Endothelial cell of hepatic sinusoid (primary cell): ENCODE data around the gene WDR88.
"Not testable (repeated sequence)": the region's sequence is repeated elsewhere in the genome, so short reads cannot be mapped to it uniquely, and the experiment has no call there.

Source experiments
- in situ Hi-C: cut with HindIII; loops from 2 replicates; pipeline ENCODE4 v1.10.0; 2017; ENCODE audit warnings: low sequenced_read_pairs

WDR88 gene

DNA sequence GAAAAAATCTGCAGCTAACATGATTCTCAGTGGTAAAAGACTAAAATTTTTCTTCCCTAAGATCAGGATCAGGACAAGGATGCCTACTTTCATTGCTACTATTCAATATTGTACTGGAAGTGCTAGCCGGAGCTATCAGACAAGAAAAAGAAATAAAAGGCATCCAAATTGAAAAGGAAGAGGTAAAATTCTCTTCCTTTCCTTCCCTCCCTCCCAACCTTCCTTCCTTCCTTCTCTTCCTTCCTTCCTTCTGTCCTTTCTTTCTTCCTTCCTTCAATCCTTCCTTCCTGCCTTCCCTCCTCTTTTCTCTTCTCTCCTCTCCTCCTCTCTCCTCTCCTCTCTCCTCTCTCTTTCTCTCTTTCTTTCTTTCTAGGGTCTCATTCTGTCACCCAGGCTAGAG is 35.5 kb downstream of the WDR88 start:
- in situ Hi-C loops, result loop anchor here (10.0 kb wide), 1 partner anchor 557 kb away; no protein-coding TSS in a partner anchor

DNA sequence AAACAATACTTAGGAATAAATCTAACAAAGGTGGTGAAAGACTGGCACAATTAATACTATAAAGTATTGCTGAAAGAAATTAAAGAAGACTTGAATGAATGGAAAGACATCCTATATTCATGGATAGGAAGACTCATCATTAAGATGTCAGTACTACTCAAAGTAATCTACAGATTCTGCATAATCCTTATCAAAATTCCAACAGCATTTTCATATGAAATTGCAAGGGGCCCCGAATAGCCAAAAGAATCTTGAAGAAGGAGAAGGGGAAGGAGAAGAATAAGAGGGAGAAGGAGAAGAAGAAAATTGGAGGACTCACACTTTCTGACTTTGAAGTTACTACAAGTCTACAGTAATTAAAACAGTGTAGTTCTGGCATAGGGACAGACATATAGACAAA is 36.6 kb downstream of the WDR88 start:
- in situ Hi-C loops, result loop anchor here (10.0 kb wide), 1 partner anchor 556 kb away; no protein-coding TSS in a partner anchor

- in situ Hi-C loops, result loop anchor here (10.0 kb wide), 1 partner anchor 57 kb away; no protein-coding TSS in a partner anchor
These were observed 39.4 kb downstream of the WDR88 start for GRCh38 chr19:33171222-33171795.

DNA sequence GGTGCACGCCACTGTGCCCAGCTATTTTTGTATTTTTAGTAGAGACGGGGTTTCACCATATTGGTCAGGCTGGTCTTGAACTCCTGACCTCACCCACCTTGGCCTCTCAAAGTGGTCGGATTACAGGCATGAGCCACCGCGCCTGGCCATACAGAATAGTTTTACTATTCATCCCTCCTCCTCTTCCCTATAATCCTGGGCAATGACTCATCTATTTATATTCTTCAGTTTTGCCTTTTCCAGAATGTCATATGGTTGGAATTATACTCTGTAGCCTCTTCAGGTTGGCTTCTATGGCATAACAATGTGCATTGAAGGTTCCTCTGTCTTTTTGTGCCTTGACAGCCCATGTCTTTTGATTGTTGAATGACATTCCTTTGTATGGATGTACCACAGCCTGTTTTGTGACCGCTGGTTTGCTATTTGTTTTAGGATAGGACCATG is 40.0 kb downstream of the WDR88 start:
- in situ Hi-C loops, result loop anchor here (10.0 kb wide), 1 partner anchor 57 kb away; no protein-coding TSS in a partner anchor

DNA sequence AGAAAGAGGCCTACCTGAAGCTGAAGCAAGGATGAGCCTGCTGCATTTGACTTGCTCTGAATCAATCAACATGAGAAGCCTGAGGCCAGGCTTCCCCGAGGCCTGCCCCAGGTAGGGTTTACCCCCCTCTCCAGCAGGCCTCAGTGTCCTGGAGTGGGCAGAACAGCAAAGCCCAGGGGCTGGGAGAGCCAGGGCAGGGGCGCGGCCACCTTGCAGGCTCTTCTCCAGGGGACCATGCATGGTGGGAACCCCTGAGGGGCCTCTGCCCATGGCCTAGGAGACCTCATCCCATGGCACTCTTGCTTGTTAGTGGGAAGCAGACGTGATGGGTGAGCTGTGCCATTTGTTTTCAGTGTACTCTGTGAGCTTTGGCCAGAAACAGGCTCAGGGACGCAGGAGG is 42.3 kb downstream of the WDR88 start:
- in situ Hi-C loops, result loop anchor here (10.0 kb wide), 1 partner anchor 59 kb away; no protein-coding TSS in a partner anchor

DNA sequence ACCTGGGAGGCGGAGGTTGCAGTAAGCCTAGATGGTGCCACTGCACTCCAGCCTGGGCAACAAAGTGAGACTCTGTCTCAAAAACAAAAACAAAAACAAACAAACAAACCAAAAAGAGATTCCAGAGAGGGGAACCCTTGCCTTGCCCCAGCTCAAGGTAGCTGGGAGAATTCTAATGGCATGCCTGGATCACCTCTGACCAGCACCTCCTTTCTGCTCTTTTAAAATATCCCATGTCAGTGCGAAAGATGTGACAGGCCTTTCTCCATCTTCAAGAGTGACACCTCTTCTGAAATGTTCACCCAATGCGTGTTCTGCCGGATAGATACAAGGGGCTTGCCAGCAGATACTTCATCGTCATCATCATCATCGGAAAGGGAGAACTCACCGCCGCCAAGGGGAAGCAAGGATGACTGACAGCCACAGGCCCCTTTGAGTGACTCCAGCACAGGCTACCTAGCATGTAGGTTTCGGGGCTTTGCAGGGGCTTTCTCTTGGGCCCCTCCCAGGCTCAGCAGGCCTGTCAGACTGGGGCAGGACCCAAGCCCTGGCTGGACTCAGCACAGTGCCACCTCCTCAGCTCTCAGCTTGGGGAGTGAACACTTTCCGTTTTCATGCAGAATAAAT is 43.4 kb downstream of the WDR88 start:
- in situ Hi-C loops, result loop anchor here (5.0 to 10.0 kb wide), 2 partner anchors 38 to 60 kb away; no protein-coding TSS in a partner anchor

DNA sequence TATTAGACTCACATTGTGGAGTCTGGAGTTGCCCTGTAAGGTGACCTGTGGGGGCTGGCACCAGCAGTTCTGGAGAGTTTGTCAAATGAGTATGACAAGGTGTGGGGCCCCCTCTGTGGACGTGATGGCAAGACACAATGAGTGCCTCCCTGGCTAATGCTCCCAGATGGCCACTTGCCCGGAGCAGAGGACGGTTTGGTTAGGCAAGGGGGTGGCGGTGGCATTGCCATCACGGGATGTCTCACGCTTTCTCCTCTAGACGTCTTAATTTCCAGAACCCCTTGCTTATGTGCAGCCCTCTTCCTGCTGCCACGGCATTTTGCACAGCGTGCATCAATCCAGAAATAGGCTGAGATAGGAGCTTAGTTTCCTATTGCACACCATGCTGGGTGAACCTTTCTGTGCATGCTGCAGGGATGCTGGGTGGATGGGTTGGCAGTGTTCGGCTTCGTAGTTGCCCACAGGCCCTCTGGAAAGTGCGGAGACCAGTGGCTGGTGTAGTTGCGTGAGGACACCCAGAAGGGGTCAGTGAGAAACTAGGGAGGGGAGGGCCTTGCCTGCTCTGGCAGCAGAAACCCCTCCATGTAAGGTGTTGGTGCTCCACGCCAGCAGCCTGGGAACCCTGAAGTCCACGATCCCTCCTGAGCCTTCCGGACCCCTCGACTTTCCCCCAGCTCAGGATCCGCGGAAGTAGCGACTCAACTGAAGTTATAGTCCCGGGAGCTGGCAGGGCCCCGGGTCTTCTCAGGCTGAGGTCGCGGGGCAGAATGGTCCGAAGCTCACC is 44.2 kb downstream of the WDR88 start:
- in situ Hi-C loops, result loop anchor here (5.0 to 10.0 kb wide), 2 partner anchors 39 to 61 kb away; no protein-coding TSS in a partner anchor

- in situ Hi-C loops, result loop anchor here (5.0 to 10.0 kb wide), 2 partner anchors 40 to 62 kb away; no protein-coding TSS in a partner anchor
These were observed 44.9 kb downstream of the WDR88 start for GRCh38 chr19:33176670-33177416.

DNA sequence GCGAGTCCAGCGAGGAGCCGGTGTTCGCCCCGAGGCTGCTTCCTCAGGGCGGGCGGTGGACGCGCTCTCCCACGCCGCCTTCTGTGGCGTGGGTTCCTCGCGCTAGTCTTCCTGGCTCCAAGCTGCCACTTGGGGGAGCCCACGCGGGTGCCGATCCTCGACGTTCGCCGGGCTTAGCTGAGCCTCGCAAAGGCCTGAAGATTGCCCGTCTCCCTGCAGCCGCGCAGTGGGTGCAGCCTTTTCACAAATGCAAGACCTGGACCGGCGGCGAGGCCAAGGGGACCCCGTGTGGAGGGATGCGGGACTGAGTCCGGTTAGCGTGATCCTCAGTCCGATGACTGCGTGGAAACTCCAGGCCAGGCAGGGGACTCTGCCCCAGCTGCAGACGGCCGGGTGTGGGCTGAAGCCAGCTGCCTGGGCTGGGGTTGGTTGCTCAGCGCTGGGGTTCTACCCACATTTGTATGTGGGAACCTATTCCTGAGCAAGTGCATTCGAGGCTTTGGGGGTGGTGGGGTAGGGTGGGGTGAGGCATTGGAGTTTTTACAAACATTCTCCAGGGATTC is 45.6 kb downstream of the WDR88 start:
- in situ Hi-C loops, result loop anchor here (5.0 to 10.0 kb wide), 2 partner anchors 40 to 63 kb away; no protein-coding TSS in a partner anchor

DNA sequence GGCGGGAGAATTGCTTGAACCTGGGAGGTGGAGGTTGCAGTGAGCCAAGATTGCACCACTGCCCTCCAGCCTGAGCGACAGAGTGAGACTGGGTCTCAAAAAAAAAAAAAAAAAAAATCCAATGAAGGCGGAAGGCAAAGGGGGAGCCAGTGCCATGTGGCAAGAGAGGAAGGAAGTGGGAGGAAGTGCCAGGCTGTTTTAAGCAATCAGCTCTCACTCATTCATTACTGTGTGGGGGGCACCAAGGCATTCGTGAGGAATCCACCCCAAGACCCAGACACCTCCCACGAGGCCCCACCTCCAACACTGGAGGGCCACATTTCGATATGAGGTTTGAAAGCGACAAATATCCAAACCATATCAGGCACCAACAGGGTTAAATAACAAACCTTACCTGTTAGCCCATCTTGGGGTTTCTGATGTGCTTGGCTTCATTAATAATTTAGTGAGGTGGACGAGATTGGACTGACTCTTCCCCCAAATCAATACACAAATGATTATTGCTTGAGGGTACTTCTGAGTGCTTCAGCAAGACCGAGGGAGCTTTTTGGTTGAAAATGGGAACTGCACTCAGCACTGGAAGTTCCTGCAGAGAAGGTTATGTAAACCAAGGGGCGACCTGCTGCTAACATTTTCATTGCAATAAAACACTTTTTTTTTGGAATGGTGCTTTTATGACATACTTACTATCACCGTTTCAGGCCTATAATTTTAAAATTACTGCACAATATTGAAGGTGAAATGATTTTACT is 54.7 kb downstream of the WDR88 start:
- in situ Hi-C loops, result no loop called here

DNA sequence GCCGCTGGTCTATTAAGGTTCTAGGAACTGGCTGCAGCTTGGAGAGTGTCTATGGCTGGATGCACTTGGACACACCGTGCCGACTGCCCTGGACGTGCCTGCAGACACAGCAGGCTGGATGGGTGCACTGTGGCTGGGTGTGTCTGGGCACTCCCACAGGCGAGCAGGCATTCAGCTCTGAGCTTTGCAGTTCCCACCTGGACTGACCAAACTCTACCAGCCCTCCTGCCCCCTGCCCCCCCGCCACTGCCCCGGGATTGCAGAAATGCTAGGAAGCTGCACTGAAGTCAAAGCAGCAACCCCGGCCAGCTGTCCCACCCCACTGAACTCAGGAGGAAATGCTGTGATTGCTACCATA is 55.2 kb downstream of the WDR88 start:
- in situ Hi-C loops, result no loop called here

GRCh38 chr19:33189453-33189852 is 57.5 kb downstream of the WDR88 start:
- in situ Hi-C loops, result no loop called here

GRCh38 chr19:33191092-33191491 is 59.2 kb downstream of the WDR88 start:
- in situ Hi-C loops, result not testable (repeated sequence)

GRCh38 chr19:33191501-33191900 is 59.6 kb downstream of the WDR88 start:
- in situ Hi-C loops, result no loop called here

- in situ Hi-C loops, result no loop called here
These were observed 60.1 kb downstream of the WDR88 start for GRCh38 chr19:33192010-33192409.

DNA sequence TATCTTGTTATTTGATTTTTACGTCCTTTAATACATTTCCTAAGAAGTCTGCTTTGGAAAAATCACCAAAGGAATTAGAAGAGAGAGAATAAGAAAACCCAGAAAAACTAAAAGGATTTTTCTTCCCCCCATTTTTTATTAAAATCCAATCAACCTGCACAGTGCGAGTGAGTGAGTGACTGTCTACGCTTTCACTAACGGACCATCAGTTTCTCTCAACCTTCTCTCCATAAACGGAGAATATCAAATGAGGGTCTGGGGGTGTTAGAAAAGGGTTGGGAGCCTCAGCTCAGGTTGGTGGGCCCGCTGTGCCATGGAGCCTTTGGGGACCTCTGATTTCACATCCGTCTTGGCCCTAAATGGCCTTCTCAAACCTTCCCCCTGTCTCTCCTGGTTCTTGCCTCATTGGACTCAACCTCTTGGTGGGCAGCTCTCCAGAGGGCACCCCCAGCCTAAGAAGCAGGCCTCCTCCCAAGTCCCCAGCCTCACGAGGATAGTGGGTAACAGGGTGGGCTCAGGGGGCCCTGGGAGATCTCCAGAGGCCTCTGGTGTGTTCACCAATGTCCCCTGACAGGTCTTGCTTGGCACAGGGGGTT is 61.5 kb downstream of the WDR88 start:
- in situ Hi-C loops, result no loop called here

- in situ Hi-C loops, result no loop called here
These were observed 62.0 kb downstream of the WDR88 start, which contains the start of gene LRP3 for GRCh38 chr19:33193865-33194362. LRP3 (plus strand) TSS chr19:33194330; CDS start chr19:33194786, 456 bp downstream.

DNA sequence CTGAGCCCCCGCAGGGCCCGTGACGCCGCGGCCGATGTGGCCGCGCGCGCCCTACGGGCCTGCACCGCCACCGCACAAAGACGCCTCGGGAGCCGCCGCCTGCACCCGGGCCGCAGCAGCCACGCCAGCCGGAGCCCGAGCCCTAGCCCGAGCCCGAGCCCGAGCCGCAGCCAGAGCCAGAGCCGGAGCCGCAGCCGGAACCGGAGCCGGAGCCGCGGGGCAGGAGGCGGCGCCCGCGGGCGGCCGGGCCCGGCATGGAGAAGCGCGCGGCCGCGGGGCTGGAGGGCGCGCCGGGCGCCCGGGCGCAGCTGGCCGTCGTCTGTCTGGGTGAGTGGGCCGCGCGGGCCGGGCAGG is 62.6 kb downstream of the WDR88 start:
- in situ Hi-C loops, result no loop called here
